Raji (cell line): ENCODE measurements around the gene ZDHHC13.

Experiments
- POLR2A ChIP-seq: IDR thresholded peaks from 2 replicates; pipeline ENCODE4 v1.6.1; 2011; ENCODE audit warnings: low read depth, low read length, control low read depth; ENCODE audit not compliant: insufficient read depth

Gene ZDHHC13

GRCh38 chr11:19121646-19122045 lies 4.7 kb downstream of the ZDHHC13 start:
- no peak for TF ChIP-seq POLR2A

- no peak for TF ChIP-seq POLR2A
Measured at GRCh38 chr11:19122960-19123615, 6.1 kb downstream of the ZDHHC13 start.

- no peak for TF ChIP-seq POLR2A
Measured at GRCh38 chr11:19134004-19134403, 17.0 kb downstream of the ZDHHC13 start.

- TF ChIP-seq POLR2A = no peak
Measured at GRCh38 chr11:19145319-19145718, 28.4 kb downstream of the ZDHHC13 start.

- TF ChIP-seq POLR2A = no peak
Measured at GRCh38 chr11:19156892-19157291, 39.9 kb downstream of the ZDHHC13 start.

- no peak for TF ChIP-seq POLR2A
Measured at GRCh38 chr11:19160847-19161246, 43.9 kb downstream of the ZDHHC13 start.

GRCh38 chr11:19161651-19162050 lies 44.7 kb downstream of the ZDHHC13 start:
- no peak for TF ChIP-seq POLR2A

- no peak for TF ChIP-seq POLR2A
Measured at GRCh38 chr11:19162951-19163505, 46.1 kb downstream of the ZDHHC13 start.

GRCh38 chr11:19163617-19164016 lies 46.6 kb downstream of the ZDHHC13 start:
- TF ChIP-seq POLR2A = no peak

GRCh38 chr11:19164230-19164855 lies 47.4 kb downstream of the ZDHHC13 start:
- no peak for TF ChIP-seq POLR2A

- no peak for TF ChIP-seq POLR2A
Measured at GRCh38 chr11:19164881-19165280, 47.9 kb downstream of the ZDHHC13 start.

- no peak for TF ChIP-seq POLR2A
Measured at GRCh38 chr11:19168090-19168489, 51.1 kb downstream of the ZDHHC13 start.

- TF ChIP-seq POLR2A = no peak
Measured at GRCh38 chr11:19173004-19173689, 56.2 kb downstream of the ZDHHC13 start.

GRCh38 chr11:19173964-19174638 lies 57.1 kb downstream of the ZDHHC13 start:
- no peak for TF ChIP-seq POLR2A

- no peak for TF ChIP-seq POLR2A
Measured at GRCh38 chr11:19176629-19177186, 59.7 kb downstream of the ZDHHC13 start.
